GM21528 (cell line): ENCODE data around the gene TPCN2.

Experiments used
- ATAC-seq: cut with Tn5 transposase; IDR thresholded peaks from one replicate; pipeline ENCODE4 v1.9.1; 2021; ENCODE audit warnings: mild to moderate bottlenecking, moderate library complexity; ENCODE audit not compliant: unreplicated experiment, low FRiP score

Gene TPCN2

DNA sequence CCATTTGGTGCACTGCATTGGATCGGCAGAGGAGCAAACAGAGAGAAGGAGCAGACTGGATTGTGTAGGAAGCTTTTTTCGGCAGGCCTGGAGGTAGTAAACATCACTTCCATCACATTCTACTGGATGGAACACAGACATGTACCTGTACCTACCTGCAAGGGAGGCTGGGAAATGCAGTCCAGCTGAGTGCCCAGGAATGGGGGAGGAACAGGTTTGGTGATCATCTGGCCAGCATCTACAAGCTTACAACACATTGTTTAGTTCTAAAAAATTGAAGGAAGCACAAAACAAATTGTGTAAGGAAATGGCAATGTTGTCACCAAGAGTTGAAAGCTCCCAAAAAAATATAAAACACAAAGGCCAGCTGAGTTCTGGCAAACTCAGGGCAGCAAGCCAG, 126.1 kb downstream of the TPCN2 start:
- no peak for ATAC-seq

GRCh38 chr11:69178819-69179482, 130.2 kb downstream of the TPCN2 start:
- ATAC-seq, result no peak

- ATAC-seq, result no peak
Observed at GRCh38 chr11:69180226-69180625, 131.5 kb downstream of the TPCN2 start.

- ATAC-seq, result no peak
Observed at GRCh38 chr11:69180726-69181125, 132.0 kb downstream of the TPCN2 start.

GRCh38 chr11:69183613-69184012, 134.9 kb downstream of the TPCN2 start:
- ATAC-seq, result no peak
